Right lobe of liver (tissue), 4 donors: ENCODE measurements around the gene CACNA1E.

Source experiments
- CTCF ChIP-seq, 4 donors: fragments of 200-600 bp in 3 of 4; fragments of 450-650 bp in 1 of 4; IDR thresholded peaks; one replicate each; pipeline versions ENCODE4 v1.5.1 to v1.8.0; 2016 to 2022; ENCODE audit warnings: antibody characterized with exemption in 4 of 4, mild to moderate bottlenecking in 2 of 4
- POLR2A ChIP-seq: fragments of 450-650 bp; IDR thresholded peaks from one replicate; pipeline ENCODE4 v1.6.1; 2017; ENCODE audit warnings: antibody characterized with exemption, mild to moderate bottlenecking
- donor health status: DM: no; HTN: no; CAD: no.
- donor health status: DM: no; HTN: no; CAD: no.
- donor health status: DM: no; HTN: yes; CAD: no.

- TF ChIP-seq CTCF (IDR thresholded peaks at IDR 0.05) (no peak), POLR2A (no peak)
Measured at GRCh38 chr1:181635110-181635509, 151.8 kb downstream of the CACNA1E start.
